M059J (cell line): ENCODE results near the gene THSD4. TPM values are rescaled to one million over a fixed set of nuclear protein-coding genes. Genes with fewer than 3 reads are reported as not detected.
"Not testable (repeated sequence)": the region's sequence is repeated elsewhere in the genome, so short reads cannot be mapped to it uniquely, and the experiment has no call there.

Experiments
- DNase-seq: peaks from one replicate; pipeline ENCODE4 v3.0.0-alpha.2; 2012; ENCODE audit warnings: low read depth
- total RNA-seq: library from RNA; depleted of rRNA; stranded (reverse); fragments of >200 nt; shearing (Covaris generic); gene quantifications from 2 replicates; pipeline ENCODE4 v1.2.3, GENCODE V29; 2014

The THSD4 gene
- total RNA-seq, 1 experiment from 2014 or later = 9.9 TPM

DNA sequence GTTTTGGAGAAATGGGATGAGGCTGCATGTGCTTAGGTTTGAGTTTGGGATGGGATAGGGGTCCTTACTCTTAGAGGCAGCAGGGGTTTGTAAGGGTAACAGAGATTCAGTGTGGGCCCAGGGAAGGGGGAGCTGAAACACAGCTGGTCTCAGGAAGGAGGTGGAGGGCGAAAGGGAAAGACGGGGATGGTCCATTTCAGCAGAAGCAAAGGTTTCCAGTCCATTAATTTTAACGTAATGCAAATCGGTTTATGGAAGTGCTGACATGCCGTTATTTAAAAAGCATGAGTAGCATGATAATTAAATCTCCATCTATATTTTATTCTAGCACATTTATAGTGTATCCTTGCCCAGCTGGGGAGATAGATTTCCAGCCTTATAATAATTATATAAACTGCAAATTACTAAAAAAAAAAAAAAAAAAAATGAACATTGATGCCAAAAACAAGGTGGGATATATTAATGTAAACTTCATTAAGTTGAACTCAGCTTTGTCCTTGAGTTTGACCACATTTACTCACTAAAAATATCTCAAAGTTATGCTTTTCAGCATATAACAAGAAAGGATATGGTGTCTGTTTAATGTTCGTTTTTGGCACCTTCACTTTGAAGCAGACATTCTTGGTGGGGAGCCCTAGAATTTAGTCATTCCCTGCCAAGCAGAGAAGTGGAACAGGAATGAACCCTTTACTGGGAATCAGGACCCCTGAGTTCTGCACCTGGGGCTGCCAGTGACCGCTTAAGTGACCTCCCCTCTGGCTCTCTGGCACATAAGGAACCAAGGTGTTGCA, 234.7 kb downstream of the THSD4 start:
- DNase-seq = no peak

GRCh38 chr15:71350622-71351378, 235.5 kb downstream of the THSD4 start:
- no peak for DNase-seq

- DNase-seq = no peak
Measured at GRCh38 chr15:71352125-71352524, 236.9 kb downstream of the THSD4 start.

DNA sequence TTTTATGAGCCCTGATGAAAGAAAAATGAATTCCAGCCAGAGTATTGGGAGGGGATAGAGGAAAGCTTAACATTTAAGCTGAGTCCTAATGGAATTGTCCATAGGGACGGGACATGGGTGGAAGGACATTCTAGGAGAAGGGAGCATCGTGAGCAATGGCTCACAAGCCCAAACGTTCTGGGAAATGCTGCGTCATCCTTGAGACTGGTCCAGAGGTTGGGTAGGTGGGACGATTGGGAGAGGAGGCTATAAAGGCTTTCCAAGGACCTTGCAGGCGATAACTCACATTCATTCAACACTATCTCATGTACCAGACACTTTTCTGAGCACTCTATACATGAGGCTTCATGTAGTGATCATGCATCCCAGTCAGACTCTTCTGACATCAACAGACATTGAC, 237.5 kb downstream of the THSD4 start:
- DNase-seq = no peak

- no peak for DNase-seq
Measured at GRCh38 chr15:71353171-71353570, 237.9 kb downstream of the THSD4 start.

DNA sequence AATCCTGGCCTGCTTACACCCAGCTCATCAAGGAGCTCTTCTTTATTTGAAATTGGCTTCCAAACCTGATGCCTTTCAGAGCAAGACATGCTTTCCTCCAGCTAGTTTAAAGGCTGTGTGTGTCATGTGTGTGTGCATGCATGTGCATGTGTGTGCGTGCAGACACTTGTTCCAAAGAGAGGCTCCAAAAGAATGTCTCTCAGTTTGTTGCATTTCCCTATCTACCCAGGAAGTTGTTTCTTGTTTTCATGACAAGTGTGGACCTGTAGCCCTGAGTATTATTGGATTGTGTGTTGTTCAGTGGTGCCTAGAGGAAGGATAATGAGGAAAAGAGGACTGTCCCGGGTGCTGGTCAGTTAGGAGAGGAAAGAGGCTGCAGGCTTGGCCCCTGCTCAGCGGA, 240.0 kb downstream of the THSD4 start:
- DNase-seq = no peak

DNA sequence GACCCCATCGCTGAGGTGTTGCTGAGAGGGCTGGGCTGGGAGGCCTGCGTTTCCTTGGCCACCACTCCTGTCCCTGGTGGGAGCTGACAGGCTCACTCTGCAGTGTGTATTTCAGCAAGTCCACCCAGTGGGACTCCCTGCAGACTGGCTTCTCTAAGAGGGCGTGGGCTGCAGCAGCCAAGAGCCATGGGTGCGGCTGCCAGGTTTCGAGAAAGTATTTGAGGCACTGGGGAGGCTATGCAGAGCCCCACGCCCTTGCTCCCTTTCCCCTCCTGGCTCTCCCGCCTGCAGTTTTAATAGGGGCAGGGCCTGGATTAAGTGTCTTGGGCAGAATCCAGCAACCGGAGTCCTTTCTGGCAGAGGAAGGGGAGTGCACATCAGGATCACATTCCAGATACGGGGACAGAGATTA, 242.1 kb downstream of the THSD4 start:
- DNase-seq = no peak

GRCh38 chr15:71357967-71358366, 242.7 kb downstream of the THSD4 start:
- DNase-seq = no peak

DNA sequence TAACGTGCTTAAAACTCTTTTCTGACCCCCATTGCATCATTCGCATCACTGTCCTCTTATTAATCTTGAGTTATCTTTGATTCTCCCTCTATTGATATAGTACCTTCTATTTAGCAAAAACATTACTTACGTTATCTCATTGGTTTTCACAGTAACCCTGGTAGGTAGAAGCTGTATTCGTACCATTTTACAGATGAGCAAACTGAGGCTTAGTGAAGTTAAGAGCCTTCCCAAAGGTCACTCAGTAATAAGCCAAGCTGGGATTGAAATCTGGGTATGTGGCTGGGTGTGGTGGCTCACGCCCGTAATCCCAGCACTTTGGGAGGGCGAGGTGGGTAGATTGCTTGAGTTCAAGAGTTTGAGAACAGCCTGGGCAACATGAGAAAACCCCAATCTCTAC, 244.0 kb downstream of the THSD4 start:
- no peak for DNase-seq

DNA sequence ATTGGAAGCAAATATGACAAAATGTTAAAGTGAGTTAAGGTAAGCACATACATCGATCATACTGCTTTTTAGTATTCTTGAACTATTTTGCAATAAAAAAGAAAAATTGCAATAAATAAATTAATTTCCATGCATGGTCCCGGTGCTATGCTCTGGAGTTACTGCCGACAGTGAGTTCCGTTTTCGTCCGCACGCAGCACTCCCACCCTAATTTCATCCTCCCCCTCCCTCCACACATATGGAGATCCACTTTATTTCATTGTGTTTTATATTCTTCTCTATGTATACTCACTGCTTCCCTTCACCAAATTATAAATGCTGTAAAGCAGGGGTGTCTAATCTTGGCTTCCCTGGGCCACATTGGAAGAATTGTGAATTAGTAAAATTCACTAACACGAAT, 247.3 kb downstream of the THSD4 start:
- no peak for DNase-seq

- DNase-seq = no peak
Measured at GRCh38 chr15:71362987-71363968, 248.0 kb downstream of the THSD4 start.

- DNase-seq = no peak
Measured at GRCh38 chr15:71364117-71364584, 248.9 kb downstream of the THSD4 start.

- DNase-seq = no peak
Measured at GRCh38 chr15:71366522-71366921, 251.3 kb downstream of the THSD4 start.

- no peak for DNase-seq
Measured at GRCh38 chr15:71366926-71367325, 251.7 kb downstream of the THSD4 start.

DNA sequence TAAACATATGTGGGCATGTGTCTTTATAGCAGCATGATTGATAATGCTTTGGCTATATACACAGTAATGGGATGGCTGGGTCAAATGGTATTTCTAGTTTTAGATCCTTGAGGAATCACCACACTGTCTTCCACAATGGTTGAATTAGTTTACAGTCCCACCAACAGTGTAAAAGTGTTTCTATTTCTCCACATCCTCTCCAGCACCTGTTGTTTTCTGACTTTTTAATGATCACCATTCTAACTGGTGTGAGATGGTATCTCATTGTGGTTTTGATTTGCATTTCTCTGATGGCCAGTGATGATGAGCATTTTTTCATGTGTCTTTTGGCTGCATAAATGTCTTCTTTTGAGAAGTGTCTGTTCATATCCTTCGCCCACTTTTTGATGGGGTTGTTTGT, 252.5 kb downstream of the THSD4 start:
- DNase-seq = not testable (repeated sequence)

- not testable (repeated sequence) for DNase-seq
Measured at GRCh38 chr15:71372769-71373168, 257.5 kb downstream of the THSD4 start.

GRCh38 chr15:71373917-71374316, 258.6 kb downstream of the THSD4 start:
- DNase-seq = no peak

DNA sequence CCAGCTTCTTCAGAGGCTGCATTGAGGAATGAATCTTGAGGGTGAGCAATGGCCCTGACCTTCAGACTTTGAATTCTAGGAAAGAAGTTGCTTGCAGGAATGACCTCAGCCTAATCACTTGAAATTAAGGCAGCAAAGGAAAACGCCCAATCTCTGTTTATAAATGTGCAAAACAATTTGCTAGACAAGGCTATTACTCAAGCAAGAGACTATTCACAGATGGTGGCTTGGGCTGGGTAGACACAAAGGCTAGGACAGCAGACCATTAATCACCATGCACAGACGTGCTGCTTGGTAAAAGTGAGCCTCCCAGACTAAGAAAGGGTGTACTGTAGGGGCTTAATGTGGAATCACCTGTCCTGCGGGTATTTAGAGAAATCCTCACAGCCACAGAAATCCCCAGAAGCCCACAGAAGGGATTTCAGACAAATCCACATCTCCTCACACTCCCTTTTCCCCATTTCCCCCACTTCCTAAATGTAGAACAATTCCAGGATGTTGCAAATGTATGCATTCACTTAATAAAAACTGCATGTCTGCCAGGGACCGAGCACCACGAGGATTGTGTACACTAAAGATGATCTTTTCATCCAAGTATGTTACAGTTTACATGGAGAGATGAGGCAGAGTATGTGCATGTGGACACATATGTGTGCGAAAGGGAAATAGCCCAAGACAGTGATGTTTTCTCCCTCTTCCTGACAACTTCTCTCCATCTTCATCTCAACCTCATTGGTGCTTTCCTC, 259.5 kb downstream of the THSD4 start:
- peak; percentile 52 for DNase-seq

- DNase-seq = no peak
Measured at GRCh38 chr15:71375934-71376333, 260.7 kb downstream of the THSD4 start.

DNA sequence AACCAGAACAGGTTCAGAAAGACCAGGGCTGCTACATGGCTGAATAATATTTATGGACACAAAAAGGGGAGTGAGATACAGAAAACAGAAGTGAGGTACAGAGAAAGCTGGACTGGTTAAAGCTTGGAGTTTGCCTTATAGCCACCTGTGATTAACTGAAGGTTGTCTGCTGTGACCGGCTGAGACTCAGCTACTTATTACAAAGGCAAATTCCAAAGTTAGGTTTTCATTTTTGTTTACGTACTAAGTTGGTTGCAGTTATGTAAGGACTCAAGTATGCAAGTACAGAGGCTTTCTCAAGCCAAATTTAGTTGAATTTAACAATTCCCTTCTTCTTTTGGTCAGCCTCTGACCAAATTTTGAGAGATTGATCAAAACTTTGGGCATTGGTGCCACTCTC, 264.6 kb downstream of the THSD4 start:
- DNase-seq = no peak

GRCh38 chr15:71380345-71380744, 265.1 kb downstream of the THSD4 start:
- no peak for DNase-seq
